ENCODE measurements around the gene CLEC2L. TPM values are rescaled to one million over a fixed set of nuclear protein-coding genes. Genes with fewer than 3 reads are reported as not detected.

CLEC2L gene
- total RNA-seq, 1 experiment from 2014 or later: not detected

- Histone ChIP-seq H3K36me3 (ENCODE audit: control insufficient read depth in 1 of 2, insufficient read depth in 2 of 2, low read length in 2 of 2) (no peaks in the 10 kb centered on the region), H3K4me3 (replicated peaks in 1 of 2; ENCODE audit: low read depth in 1 of 2, low read length in 2 of 2) (no peak overlapping the region), H3K9ac (ENCODE audit: low read length) (no peak overlapping the region), H3K9me2 (ENCODE audit: insufficient read depth) (no peaks in the 10 kb centered on the region), H3K79me2 (ENCODE audit: insufficient read depth, low read length) (no peaks in the 10 kb centered on the region), H3K27ac (ENCODE audit: low read depth, low read length) (no peak overlapping the region), H3K27me3 (ENCODE audit: insufficient read depth, low read length) (no peaks in the 10 kb centered on the region), H3K9me3 (ENCODE audit: control insufficient read depth in 1 of 2, insufficient read depth in 1 of 2, low read depth in 1 of 2, low read length in 2 of 2) (no peaks in the 10 kb centered on the region), H3K4me1 (ENCODE audit: control insufficient read depth in 1 of 2, insufficient read depth in 2 of 2, low read length in 2 of 2) (no peaks in the 10 kb centered on the region), H3K4me2 (ENCODE audit: low read length) (no peak overlapping the region), H4K20me1 (ENCODE audit: insufficient read depth) (no peaks in the 10 kb centered on the region), H2AFZ (ENCODE audit: low read depth, low read length, poor library complexity, severe bottlenecking) (no peak overlapping the region)
- DNase-seq (ENCODE audit: low read depth, low spot score) (no peak), ATAC-seq (no peak)
- no peak for TF ChIP-seq ZNF274 (IDR thresholded peaks at IDR 0.05; ENCODE audit: low read depth, low read length)
- no peak for TF ChIP-seq EGR1 (IDR thresholded peaks at IDR 0.05; ENCODE audit: low read depth)
- TF ChIP-seq, protein P1, sequence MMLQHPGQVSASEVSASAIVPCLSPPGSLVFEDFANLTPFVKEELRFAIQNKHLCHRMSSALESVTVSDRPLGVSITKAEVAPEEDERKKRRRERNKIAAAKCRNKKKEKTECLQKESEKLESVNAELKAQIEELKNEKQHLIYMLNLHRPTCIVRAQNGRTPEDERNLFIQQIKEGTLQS (IDR thresholded peaks at IDR 0.05): no peak
- TF ChIP-seq RAD21 (IDR thresholded peaks at IDR 0.05; ENCODE audit: low read depth): no peak
- no peak for TF ChIP-seq MAX (IDR thresholded peaks at IDR 0.05)
- TF ChIP-seq CEBPB (IDR thresholded peaks at IDR 0.05; ENCODE audit: low read depth): no peak
- no peak for TF ChIP-seq ELF1 (IDR thresholded peaks at IDR 0.05; ENCODE audit: borderline replicate concordance, low read depth)
- no peak for TF ChIP-seq EZH2phosphoT487 (IDR thresholded peaks at IDR 0.05; ENCODE audit: borderline replicate concordance)
- TF ChIP-seq FOSL1 (IDR thresholded peaks at IDR 0.05; ENCODE audit: low read depth): no peak
- TF ChIP-seq TCF7L2 (IDR thresholded peaks at IDR 0.05; ENCODE audit: borderline replicate concordance, extremely low read depth, insufficient read depth, insufficient read length): no peak
- no TSS peak for BruUV-seq (replicated peaks)
- ChIA-PET CTCF (no interaction called here), RAD21 (ENCODE audit: low non-redundant PET in 1 of 2, low total read pairs in 2 of 2, uncharacterized antibody in 2 of 2, unreplicated experiment in 2 of 2) (no interaction called here), POLR2A (no interaction called here)
- intact Hi-C loops (cut with micrococcal nuclease): no loop called here
Observed at GRCh38 chr7:139560199-139560598, 36.7 kb downstream of the CLEC2L start.

- Histone ChIP-seq H3K4me2 (ENCODE audit: low read length) (no peak overlapping the region), H3K36me3 (ENCODE audit: control insufficient read depth in 1 of 2, insufficient read depth in 2 of 2, low read length in 2 of 2) (no peaks in the 10 kb centered on the region), H4K20me1 (ENCODE audit: insufficient read depth) (no peaks in the 10 kb centered on the region), H3K79me2 (ENCODE audit: insufficient read depth, low read length) (no peaks in the 10 kb centered on the region), H3K27me3 (ENCODE audit: insufficient read depth, low read length) (no peaks in the 10 kb centered on the region), H3K9ac (ENCODE audit: low read length) (no peak overlapping the region), H3K9me3 (ENCODE audit: control insufficient read depth in 1 of 2, insufficient read depth in 1 of 2, low read depth in 1 of 2, low read length in 2 of 2) (no peaks in the 10 kb centered on the region), H3K9me2 (ENCODE audit: insufficient read depth) (no peaks in the 10 kb centered on the region), H3K4me1 (ENCODE audit: control insufficient read depth in 1 of 2, insufficient read depth in 2 of 2, low read length in 2 of 2) (no peaks in the 10 kb centered on the region), H3K4me3 (replicated peaks in 1 of 2; ENCODE audit: low read depth in 1 of 2, low read length in 2 of 2) (no peak overlapping the region), H2AFZ (ENCODE audit: low read depth, low read length, poor library complexity, severe bottlenecking) (no peak overlapping the region), H3K27ac (ENCODE audit: low read depth, low read length) (no peak overlapping the region)
- BruUV-seq (replicated peaks): no TSS peak
- CTCF ChIA-PET: no interaction called here
- intact Hi-C loops (cut with micrococcal nuclease): no loop called here
- RAD21 ChIA-PET (ENCODE audit: low non-redundant PET in 1 of 2, low total read pairs in 2 of 2, uncharacterized antibody in 2 of 2, unreplicated experiment in 2 of 2): no interaction called here
- DNase-seq (ENCODE audit: low read depth, low spot score) (no peak), ATAC-seq (no peak)
- POLR2A ChIA-PET: no interaction called here
- TF ChIP-seq ZNF274 (IDR thresholded peaks at IDR 0.05; ENCODE audit: low read depth, low read length): no peak
- no peak for TF ChIP-seq CTCF (IDR thresholded peaks at IDR 0.05 in 2 of 3, conservative IDR thresholded peaks at IDR 0.05 in 1 of 3; ENCODE audit: borderline replicate concordance in 1 of 3, insufficient read depth in 1 of 3, low read depth in 2 of 3, low read length in 2 of 3)
- TF ChIP-seq RAD21 (IDR thresholded peaks at IDR 0.05; ENCODE audit: low read depth): no peak
- no peak for TF ChIP-seq EZH2 (IDR thresholded peaks at IDR 0.05)
- TF ChIP-seq, protein P1 (IDR thresholded peaks at IDR 0.05): no peak
- no peak for TF ChIP-seq ZFX (IDR thresholded peaks at IDR 0.05)
- no peak for TF ChIP-seq POLR2A (IDR thresholded peaks at IDR 0.05; ENCODE audit: borderline replicate concordance, extremely low read depth, insufficient read depth, insufficient read length)
- TF ChIP-seq SRF (IDR thresholded peaks at IDR 0.05; ENCODE audit: low read depth): no peak
- no peak for TF ChIP-seq FOSL1 (IDR thresholded peaks at IDR 0.05; ENCODE audit: low read depth)
- TF ChIP-seq, protein P2, sequence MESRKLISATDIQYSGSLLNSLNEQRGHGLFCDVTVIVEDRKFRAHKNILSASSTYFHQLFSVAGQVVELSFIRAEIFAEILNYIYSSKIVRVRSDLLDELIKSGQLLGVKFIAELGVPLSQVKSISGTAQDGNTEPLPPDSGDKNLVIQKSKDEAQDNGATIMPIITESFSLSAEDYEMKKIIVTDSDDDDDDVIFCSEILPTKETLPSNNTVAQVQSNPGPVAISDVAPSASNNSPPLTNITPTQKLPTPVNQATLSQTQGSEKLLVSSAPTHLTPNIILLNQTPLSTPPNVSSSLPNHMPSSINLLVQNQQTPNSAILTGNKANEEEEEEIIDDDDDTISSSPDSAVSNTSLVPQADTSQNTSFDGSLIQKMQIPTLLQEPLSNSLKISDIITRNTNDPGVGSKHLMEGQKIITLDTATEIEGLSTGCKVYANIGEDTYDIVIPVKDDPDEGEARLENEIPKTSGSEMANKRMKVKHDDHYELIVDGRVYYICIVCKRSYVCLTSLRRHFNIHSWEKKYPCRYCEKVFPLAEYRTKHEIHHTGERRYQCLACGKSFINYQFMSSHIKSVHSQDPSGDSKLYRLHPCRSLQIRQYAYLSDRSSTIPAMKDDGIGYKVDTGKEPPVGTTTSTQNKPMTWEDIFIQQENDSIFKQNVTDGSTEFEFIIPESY (IDR thresholded peaks at IDR 0.05; ENCODE audit: extremely low read depth, insufficient replicate concordance, low read length): no peak
- no peak for TF ChIP-seq MAX (IDR thresholded peaks at IDR 0.05)
Observed at GRCh38 chr7:139560678-139561077, 37.2 kb downstream of the CLEC2L start.

Measured in HCT116 (cell line).